IMR-90 (cell line): ENCODE measurements around the gene NCKAP5. TPM values are rescaled to one million over a fixed set of nuclear protein-coding genes. Genes with fewer than 3 reads are reported as not detected.

Experiments used
- ATAC-seq: fragments of 200-7000 bp; cut with Tn5 transposase; 2 replicates; pipeline ENCODE4 v1.9.1; 2020; ENCODE audit warnings: low read depth, mild to moderate bottlenecking, moderate library complexity
- BruUV-seq: library from RNA; stranded (reverse); fragments of 400-500 nt; replicated peaks from 2 replicates; lab custom pipeline; 2021; lab: Mats Ljungman, UMichigan
- CTCF ChIA-PET: fragments of 300-600 bp; formaldehyde crosslinking; extraction: SDS; loops from one replicate; lab custom pipeline; 2021; ENCODE audit warnings: antibody characterized with exemption; lab: Yijun Ruan, JAX
- POLR2A ChIA-PET: fragments of 300-600 bp; sonication (Branson Sonifier 250); formaldehyde crosslinking; loops from one replicate; lab custom pipeline; 2022; ENCODE audit warnings: antibody characterized with exemption; ENCODE audit not compliant: unreplicated experiment; lab: Charles Lee
- DNase-seq: peaks from one replicate; pipeline ENCODE4 v3.0.0; 2013
- H2AFZ ChIP-seq: replicated peaks from 2 replicates; pipeline ENCODE3; 2013; ENCODE audit warnings: low read length, mild to moderate bottlenecking; ENCODE audit not compliant: poor library complexity
- H2AK5ac ChIP-seq: 2 replicates; pipeline ENCODE4 v1.6.1; 2013; ENCODE audit warnings: low read depth, low read length, inconsistent platforms
- H2AK9ac ChIP-seq: replicated peaks from 2 replicates; pipeline ENCODE3; 2013; ENCODE audit warnings: mild to moderate bottlenecking, low read depth, low read length, moderate library complexity; ENCODE audit not compliant: poor library complexity
- H2BK120ac ChIP-seq: 2 replicates; pipeline ENCODE4 v1.6.1; 2013; ENCODE audit warnings: low read depth, low read length, inconsistent platforms
- H2BK15ac ChIP-seq: 3 replicates; pipeline ENCODE4 v1.6.1; 2013; ENCODE audit warnings: low read depth, low read length, inconsistent platforms
- H2BK20ac ChIP-seq: 2 replicates; pipeline ENCODE4 v1.6.1; 2013; ENCODE audit warnings: low read depth, mild to moderate bottlenecking, inconsistent platforms, low read length, moderate library complexity
- H2BK5ac ChIP-seq: 2 replicates; pipeline ENCODE4 v1.6.1; 2013; ENCODE audit warnings: mild to moderate bottlenecking, low read depth, low read length, inconsistent platforms; ENCODE audit not compliant: poor library complexity, severe bottlenecking
- H3K14ac ChIP-seq: replicated peaks from 2 replicates; pipeline ENCODE4 v1.6.1; 2013; ENCODE audit warnings: low read depth, low read length, inconsistent platforms
- H3K18ac ChIP-seq: 2 replicates; pipeline ENCODE4 v1.6.1; 2013; ENCODE audit warnings: low read depth, low read length, control low read depth
- H3K23ac ChIP-seq: 2 replicates; pipeline ENCODE4 v1.6.1; 2013; ENCODE audit warnings: low read depth, low read length, inconsistent platforms
- H3K27ac ChIP-seq: 2 replicates; pipeline ENCODE4 v1.5.1; 2013; ENCODE audit warnings: mild to moderate bottlenecking, control low read depth, low read length; ENCODE audit not compliant: insufficient read depth
- H3K27me3 ChIP-seq: 2 replicates; pipeline ENCODE4 v1.6.1; 2013; ENCODE audit warnings: low read length; ENCODE audit not compliant: control insufficient read depth, insufficient read depth
- H3K36me3 ChIP-seq: 2 replicates; pipeline ENCODE4 v1.6.1; 2013; ENCODE audit warnings: low read length, mixed read lengths; ENCODE audit not compliant: control insufficient read depth, insufficient read depth
- H3K4ac ChIP-seq: 2 replicates; pipeline ENCODE4 v1.6.1; 2013; ENCODE audit warnings: low read depth, low read length, inconsistent platforms
- H3K4me1 ChIP-seq: 2 replicates; pipeline ENCODE4 v1.6.1; 2013; ENCODE audit warnings: low read length, mixed read lengths; ENCODE audit not compliant: control insufficient read depth, insufficient read depth
- H3K4me2 ChIP-seq: 2 replicates; pipeline ENCODE4 v1.6.1; 2013; ENCODE audit warnings: low read depth, mild to moderate bottlenecking, control low read depth, low read length, moderate library complexity
- H3K4me3 ChIP-seq: 2 replicates; pipeline ENCODE4 v1.5.1; 2013; ENCODE audit warnings: low read depth, mild to moderate bottlenecking, control low read depth, low read length, moderate library complexity; ENCODE audit not compliant: insufficient read depth
- H3K56ac ChIP-seq: 2 replicates; pipeline ENCODE4 v1.6.1; 2013; ENCODE audit warnings: low read length, inconsistent platforms; ENCODE audit not compliant: insufficient read depth; ENCODE audit errors: extremely low read depth
- H3K79me1 ChIP-seq, 2 experiments: 2 replicates each; pipeline ENCODE4 v1.6.1; 2013; ENCODE audit warnings: low read length in 2 of 2, inconsistent platforms in 1 of 2, low read depth in 1 of 2
- H3K9ac ChIP-seq: 2 replicates; pipeline ENCODE4 v1.6.1; 2013; ENCODE audit warnings: low read depth, low read length, control low read depth
- H3K9me1 ChIP-seq: 2 replicates; pipeline ENCODE4 v1.6.1; 2013; ENCODE audit warnings: low read length, inconsistent platforms; ENCODE audit not compliant: insufficient read depth
- H3K9me3 ChIP-seq: 2 replicates; pipeline ENCODE4 v1.6.1; 2013; ENCODE audit warnings: low read length; ENCODE audit not compliant: control insufficient read depth, insufficient read depth
- H4K20me1 ChIP-seq: 2 replicates; pipeline ENCODE4 v1.6.1; 2013; ENCODE audit warnings: low read length, inconsistent platforms; ENCODE audit not compliant: insufficient read depth
- H4K5ac ChIP-seq: 2 replicates; pipeline ENCODE4 v1.6.1; 2013; ENCODE audit warnings: mild to moderate bottlenecking, low read depth, low read length, control low read depth
- H4K8ac ChIP-seq, 2 experiments: 2 replicates each; pipeline ENCODE4 v1.6.1; 2013; ENCODE audit warnings: low read depth in 2 of 2, low read length in 2 of 2, control low read depth in 1 of 2, inconsistent platforms in 1 of 2
- H4K91ac ChIP-seq: 2 replicates; pipeline ENCODE4 v1.6.1; 2013; ENCODE audit warnings: low read depth, low read length, inconsistent platforms; ENCODE audit not compliant: insufficient read depth
- MXI1 ChIP-seq: IDR thresholded peaks from 2 replicates; pipeline ENCODE4 v1.6.1; 2012; ENCODE audit warnings: low read depth, mild to moderate bottlenecking, low read length, moderate library complexity, borderline replicate concordance
- RAD21 ChIP-seq: IDR thresholded peaks from 2 replicates; pipeline ENCODE4 v1.6.1; 2012; ENCODE audit warnings: low read length, improper control_type of control experiment
- RFX5 ChIP-seq: IDR thresholded peaks from 2 replicates; pipeline ENCODE4 v1.8.0; 2012; ENCODE audit warnings: low read depth, mild to moderate bottlenecking, low read length, moderate library complexity
- WGBS, 2 experiments: methylation state at CpG; one replicate each; pipeline versions ENCODE4 v1.1.5 to v1.1.7; 2013; ENCODE audit warnings: missing lambda C conversion rate in 2 of 2; ENCODE audit not compliant: insufficient read length in 1 of 2; ENCODE audit errors: extremely low coverage in 2 of 2; 5-methylcytosine and 5-hydroxymethylcytosine counted together
- dilution Hi-C: fragments of 300-500 bp; cut with HindIII; formaldehyde crosslinking; loops from one replicate; pipeline ENCODE4 v1.14.3; 2018; ENCODE audit warnings: low sequenced_read_pairs; ENCODE audit not compliant: unreplicated experiment
- in situ Hi-C: fragments of 300-500 bp; cut with MboI; formaldehyde crosslinking; loops from 3 replicates; pipeline ENCODE4 v1.14.3; 2019; ENCODE audit warnings: low sequenced_read_pairs, inconsistent platforms, mixed read lengths
- intact Hi-C: fragments of 100-400 bp; cut with micrococcal nuclease; formaldehyde crosslinking; loops from 2 replicates; pipeline ENCODE4 v1.10.0; 2022
- polyA plus RNA-seq, 3 experiments: library from polyadenylated mRNA; depleted of rRNA; stranded (reverse); fragments of >200 nt; gene quantifications; 2 replicates each; pipeline ENCODE4 v1.2.3, GENCODE V29; 2012; ENCODE audit warnings: low replicate concordance in 1 of 3
- total RNA-seq: library from RNA; depleted of rRNA; stranded (reverse); fragments of >200 nt; gene quantifications from 2 replicates; pipeline ENCODE4 v1.2.3, GENCODE V29; 2012

The NCKAP5 gene
- total and polyA plus RNA-seq, 2 of the 4 experiments (the other 2 are of a cell fraction): 2.7 to 3.9 TPM

DNA sequence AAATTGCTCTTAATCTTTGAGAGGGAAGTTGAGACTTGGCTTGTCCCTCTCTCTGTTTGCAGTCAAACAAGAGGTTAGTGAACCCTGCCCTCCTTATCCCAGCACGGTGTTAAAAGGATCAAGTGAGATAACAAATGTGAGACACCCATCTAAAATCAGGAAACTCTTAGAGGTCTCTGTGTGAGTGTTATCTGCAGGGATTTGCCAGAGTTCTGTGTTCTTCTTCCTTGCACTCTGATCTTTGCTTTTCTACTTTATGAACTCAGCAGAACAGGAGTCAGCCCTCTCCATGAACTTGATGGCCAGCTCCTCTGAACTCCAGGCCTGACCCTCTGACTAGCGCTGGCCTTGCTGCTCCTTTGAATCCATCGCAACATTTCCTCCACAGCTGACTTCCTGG is 123.8 kb downstream of the NCKAP5 start:
- H3K27ac ChIP-seq: no peak overlapping the region
- WGBS, 2 experiments: no CpG with 5 or more reads among the region's 3 CpGs
- BruUV-seq: no TSS peak
- in situ Hi-C loops: no loop called here
- ATAC-seq (no peak), DNase-seq (no peak)
- no peak overlapping the region for H2AK5ac ChIP-seq
- H4K5ac ChIP-seq: no peak overlapping the region
- no peaks in the 10 kb centered on the region for H3K79me1 ChIP-seq
- H3K9me1 ChIP-seq: no peaks in the 10 kb centered on the region
- H2AFZ ChIP-seq: no peak overlapping the region
- no peak overlapping the region for H4K8ac ChIP-seq
- H3K27me3 ChIP-seq: no peaks in the 10 kb centered on the region
- dilution Hi-C loops: no loop called here
- H3K9ac ChIP-seq: no peak overlapping the region
- no peak overlapping the region for H3K4ac ChIP-seq
- H3K4me3 ChIP-seq: no peak overlapping the region
- H2BK15ac ChIP-seq: no peak overlapping the region
- no peak overlapping the region for H3K23ac ChIP-seq
- no peak overlapping the region for H3K18ac ChIP-seq
- H3K56ac ChIP-seq: no peak overlapping the region
- TF ChIP-seq MXI1 (no peak), RFX5 (no peak), RAD21 (no peak)
- H2BK5ac ChIP-seq: no peak overlapping the region
- no peak overlapping the region for H3K4me2 ChIP-seq
- no peaks in the 10 kb centered on the region for H3K4me1 ChIP-seq
- no peaks in the 10 kb centered on the region for H4K20me1 ChIP-seq
- H2BK120ac ChIP-seq: no peak overlapping the region
- H3K14ac ChIP-seq: no peak overlapping the region
- intact Hi-C loops: no loop called here
- CTCF ChIA-PET: no interaction called here
- no peaks in the 10 kb centered on the region for H3K9me3 ChIP-seq
- POLR2A ChIA-PET: interaction anchor here (0.5 kb wide), 1 partner anchor 182 kb away, joined by 3 read pairs; no protein-coding TSS in a partner anchor
- no peak overlapping the region for H2BK20ac ChIP-seq
- H3K36me3 ChIP-seq: no peaks in the 10 kb centered on the region
- no peak overlapping the region for H4K91ac ChIP-seq
- H2AK9ac ChIP-seq: no peak overlapping the region
